GM19193 (cell line): ENCODE data around the gene ACTC1.

Source experiments
- POLR2A ChIP-seq: IDR thresholded peaks from 4 replicates; pipeline ENCODE4 v1.6.1; 2011; ENCODE audit not compliant: insufficient read depth, insufficient read length; ENCODE audit errors: extremely low read depth

The ACTC1 gene

GRCh38 chr15:34795267-34796081, at the start of gene ACTC1:
TSS of gene ACTC1 (minus strand) at chr15:34795549. CDS start at chr15:34794808, 741 bp downstream.
- no peak for TF ChIP-seq POLR2A

GRCh38 chr15:34841262-34841725, 45.9 kb upstream of the ACTC1 start:
- TF ChIP-seq POLR2A: no peak

- TF ChIP-seq POLR2A: no peak
Measured at GRCh38 chr15:34838282-34838681, 42.9 kb upstream of the ACTC1 start.

- TF ChIP-seq POLR2A: no peak
Measured at GRCh38 chr15:34837246-34838016, 42.1 kb upstream of the ACTC1 start.

- TF ChIP-seq POLR2A: no peak
Measured at GRCh38 chr15:34828145-34828911, 33.0 kb upstream of the ACTC1 start.

- no peak for TF ChIP-seq POLR2A
Measured at GRCh38 chr15:34821831-34822230, 26.5 kb upstream of the ACTC1 start.

- TF ChIP-seq POLR2A: no peak
Measured at GRCh38 chr15:34820110-34820509, 24.8 kb upstream of the ACTC1 start.

- TF ChIP-seq POLR2A: no peak
Measured at GRCh38 chr15:34818526-34818925, 23.2 kb upstream of the ACTC1 start.

- TF ChIP-seq POLR2A: no peak
Measured at GRCh38 chr15:34815836-34816235, 20.5 kb upstream of the ACTC1 start.

- no peak for TF ChIP-seq POLR2A
Measured at GRCh38 chr15:34813446-34814190, 18.3 kb upstream of the ACTC1 start.

- TF ChIP-seq POLR2A: no peak
Measured at GRCh38 chr15:34812369-34812768, 17.0 kb upstream of the ACTC1 start.

- TF ChIP-seq POLR2A: no peak
Measured at GRCh38 chr15:34810443-34811129, 15.2 kb upstream of the ACTC1 start.

- TF ChIP-seq POLR2A: no peak
Measured at GRCh38 chr15:34809186-34809585, 13.8 kb upstream of the ACTC1 start.

- no peak for TF ChIP-seq POLR2A
Measured at GRCh38 chr15:34808016-34808415, 12.7 kb upstream of the ACTC1 start.
